ENCODE measurements around the gene TOR2A. TPM values are rescaled to one million over a fixed set of nuclear protein-coding genes. Genes with fewer than 3 reads are reported as not detected.
"Not testable (repeated sequence)": the region's sequence is repeated elsewhere in the genome, so short reads cannot be mapped to it uniquely, and the experiment has no call there.

Gene TOR2A
- total RNA-seq (2022) (8.4 and 11.3 TPM in 2 replicates), Bru-seq, nascent RNA (percentile 48 among the genes with signal in this experiment), BruChase-seq, experiment 1, labeled RNA remaining after a 6-hour chase (percentile 58 among the genes with signal in this experiment), BruChase-seq, experiment 2, labeled RNA remaining after a 2-hour chase (percentile 53 among the genes with signal in this experiment)
- long read RNA-seq, transcript TOR2A-203 (5 exons, 1,523 nt): major isoform, 17 of 25 reads
- long read RNA-seq, partial matches to known transcripts: 2 of 25 reads
- long read RNA-seq, other reads (novel, unspliced or antisense): 2 of 25 reads

GRCh38 chr9:127734747-127735529 is at the start of gene TOR2A:
TOR2A (minus strand) TSS chr9:127735294; CDS start chr9:127735270, 24 bp downstream.
- Mint-ChIP-seq H3K4me1 (ENCODE audit: insufficient read depth, unreplicated experiment) (no peaks in the 10 kb centered on the region), H3K27ac (ENCODE audit: low read depth, unreplicated experiment) (peak within 1 kb of the TSS; percentile 22)
- TF ChIP-seq, protein P1, sequence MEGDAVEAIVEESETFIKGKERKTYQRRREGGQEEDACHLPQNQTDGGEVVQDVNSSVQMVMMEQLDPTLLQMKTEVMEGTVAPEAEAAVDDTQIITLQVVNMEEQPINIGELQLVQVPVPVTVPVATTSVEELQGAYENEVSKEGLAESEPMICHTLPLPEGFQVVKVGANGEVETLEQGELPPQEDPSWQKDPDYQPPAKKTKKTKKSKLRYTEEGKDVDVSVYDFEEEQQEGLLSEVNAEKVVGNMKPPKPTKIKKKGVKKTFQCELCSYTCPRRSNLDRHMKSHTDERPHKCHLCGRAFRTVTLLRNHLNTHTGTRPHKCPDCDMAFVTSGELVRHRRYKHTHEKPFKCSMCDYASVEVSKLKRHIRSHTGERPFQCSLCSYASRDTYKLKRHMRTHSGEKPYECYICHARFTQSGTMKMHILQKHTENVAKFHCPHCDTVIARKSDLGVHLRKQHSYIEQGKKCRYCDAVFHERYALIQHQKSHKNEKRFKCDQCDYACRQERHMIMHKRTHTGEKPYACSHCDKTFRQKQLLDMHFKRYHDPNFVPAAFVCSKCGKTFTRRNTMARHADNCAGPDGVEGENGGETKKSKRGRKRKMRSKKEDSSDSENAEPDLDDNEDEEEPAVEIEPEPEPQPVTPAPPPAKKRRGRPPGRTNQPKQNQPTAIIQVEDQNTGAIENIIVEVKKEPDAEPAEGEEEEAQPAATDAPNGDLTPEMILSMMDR (IDR thresholded peaks at IDR 0.05; ENCODE audit: unreplicated experiment): peak; percentile 96

GRCh38 chr9:127783111-127784008 is 48.3 kb upstream of the TOR2A start:
- TF ChIP-seq, protein P1 (IDR thresholded peaks at IDR 0.05; ENCODE audit: unreplicated experiment): no peak
- no peak overlapping the region for H3K4me3 Mint-ChIP-seq (ENCODE audit: unreplicated experiment)
- intact Hi-C loops (cut with micrococcal nuclease): no loop called here
- no peaks in the 10 kb centered on the region for H3K27me3 Mint-ChIP-seq (ENCODE audit: insufficient read depth, unreplicated experiment)
- peaks cover 9% of the 10 kb centered on the region for H3K4me1 Mint-ChIP-seq (ENCODE audit: insufficient read depth, unreplicated experiment)
- peak overlapping the region; percentile 63 for H3K27ac Mint-ChIP-seq (ENCODE audit: low read depth, unreplicated experiment)
- ChIA-PET POLR2A (interaction anchor here (1.0 to 2.7 kb wide), 6 partner anchors 12 to 172 kb away, joined by 3 to 10 read pairs (median 6); no protein-coding TSS in a partner anchor), CTCF (interaction anchor here (0.9 to 4.0 kb wide), 10 partner anchors 12 to 194 kb away, joined by 3 to 27 read pairs (median 6); partner anchors contain the start of gene TOR2A)
- DNase-seq (ENCODE audit: unreplicated experiment): no peak
- peaks cover 18% of the 10 kb centered on the region for H3K36me3 Mint-ChIP-seq (ENCODE audit: insufficient read depth, unreplicated experiment)
- no peaks in the 10 kb centered on the region for H3K9me3 Mint-ChIP-seq (ENCODE audit: unreplicated experiment)
- no TSS peak for BruUV-seq (replicated peaks)

More at GRCh38 chr9:127734747-127735529, at the start of gene TOR2A:
- Mint-ChIP-seq H3K9me3 (ENCODE audit: unreplicated experiment) (no peaks in the 10 kb centered on the region), H3K36me3 (ENCODE audit: insufficient read depth, unreplicated experiment) (peaks cover 6% of the 10 kb centered on the region), H3K4me3 (ENCODE audit: unreplicated experiment) (peak within 1 kb of the TSS; percentile 74), H3K27me3 (ENCODE audit: insufficient read depth, unreplicated experiment) (no peaks in the 10 kb centered on the region)
- CTCF ChIA-PET: interaction anchor here (0.5 to 4.2 kb wide), 48 partner anchors 9 to 353 kb away, joined by 3 to 53 read pairs (median 4); partner anchors contain the start of genes CDK9, PTRH1 and TTC16
- POLR2A ChIA-PET: interaction anchor here (0.6 to 1.9 kb wide), 30 partner anchors 10 to 393 kb away, joined by 3 to 37 read pairs (median 4); partner anchors contain the start of genes CDK9, DPM2, NAIF1 and PIP5KL1
- no TSS peak for BruUV-seq (replicated peaks)
- intact Hi-C loops (cut with micrococcal nuclease): loop anchor here (1.0 to 5.0 kb wide), 6 partner anchors 28 to 233 kb away; no protein-coding TSS in a partner anchor
- DNase-seq (ENCODE audit: unreplicated experiment): peak; percentile 96

- ChIA-PET POLR2A (interaction anchor here (0.6 to 2.7 kb wide), 3 partner anchors 11 to 210 kb away, joined by 3 to 10 read pairs (median 7); no protein-coding TSS in a partner anchor), CTCF (interaction anchor here (1.7 to 4.0 kb wide), 2 partner anchors 46 to 192 kb away, joined by 5 to 16 read pairs; partner anchors contain the start of gene TOR2A)
- Mint-ChIP-seq H3K27ac (ENCODE audit: low read depth, unreplicated experiment) (no peak overlapping the region), H3K36me3 (ENCODE audit: insufficient read depth, unreplicated experiment) (peaks cover 4% of the 10 kb centered on the region), H3K4me1 (ENCODE audit: insufficient read depth, unreplicated experiment) (peaks cover under 1% of the 10 kb centered on the region), H3K9me3 (ENCODE audit: unreplicated experiment) (no peaks in the 10 kb centered on the region), H3K4me3 (ENCODE audit: unreplicated experiment) (no peak overlapping the region), H3K27me3 (ENCODE audit: insufficient read depth, unreplicated experiment) (no peaks in the 10 kb centered on the region)
- intact Hi-C loops (cut with micrococcal nuclease): no loop called here
- no peak for DNase-seq (ENCODE audit: unreplicated experiment)
- TF ChIP-seq, protein P1 (IDR thresholded peaks at IDR 0.05; ENCODE audit: unreplicated experiment): no peak
- BruUV-seq (replicated peaks): no TSS peak
These were observed 46.7 kb upstream of the TOR2A start for GRCh38 chr9:127781806-127782205.

DNA sequence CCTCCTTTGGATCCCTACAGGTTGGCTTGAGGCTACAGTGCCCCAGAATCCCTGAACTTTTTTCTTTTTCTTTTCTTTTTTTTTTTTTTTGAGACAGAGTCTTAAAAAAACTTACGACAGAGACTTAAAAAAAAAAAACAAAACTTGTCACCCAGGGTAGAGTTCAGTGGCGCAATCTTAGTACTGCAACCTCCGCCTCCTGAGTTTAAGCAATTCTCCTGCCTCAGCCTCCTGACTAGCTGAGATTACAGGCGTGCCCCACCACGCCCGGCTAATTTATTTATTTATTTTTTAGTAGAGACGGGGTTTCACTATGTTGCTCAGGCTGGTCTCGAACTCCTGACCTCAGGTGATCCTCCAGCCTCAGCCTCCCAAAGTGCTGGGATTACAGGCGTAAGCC is 45.8 kb upstream of the TOR2A start:
- intact Hi-C loops (cut with micrococcal nuclease); DNase-seq (ENCODE audit: unreplicated experiment); BruUV-seq (replicated peaks); H3K4me1 Mint-ChIP-seq (ENCODE audit: insufficient read depth, unreplicated experiment); H3K27ac Mint-ChIP-seq (ENCODE audit: low read depth, unreplicated experiment); H3K9me3 Mint-ChIP-seq (ENCODE audit: unreplicated experiment); H3K27me3 Mint-ChIP-seq (ENCODE audit: insufficient read depth, unreplicated experiment); H3K36me3 Mint-ChIP-seq (ENCODE audit: insufficient read depth, unreplicated experiment); H3K4me3 Mint-ChIP-seq (ENCODE audit: unreplicated experiment): not testable (repeated sequence)
- POLR2A ChIA-PET: interaction anchor here (1.3 kb wide), 1 partner anchor 41 kb away, joined by 5 read pairs; no protein-coding TSS in a partner anchor
- CTCF ChIA-PET: interaction anchor here (0.6 to 4.0 kb wide), 4 partner anchors 46 to 191 kb away, joined by 3 to 16 read pairs (median 3); partner anchors contain the start of gene TOR2A
